GM08714 (cell line): ENCODE data around the gene ZNF827.

Experiments used
- H3K4me3 ChIP-seq: fragments of 200-500 bp; sonication (Bioruptor generic); 2 replicates; pipeline ENCODE4 v1.5.1; 2014; ENCODE audit warnings: mild to moderate bottlenecking, low read length, inconsistent platforms
- ZNF274 ChIP-seq: IDR thresholded peaks from 2 replicates; pipeline ENCODE4 v1.6.1; 2012; ENCODE audit warnings: mild to moderate bottlenecking, low read depth, low read length

ZNF827 gene

GRCh38 chr4:145756244-145756643 lies 182.4 kb downstream of the ZNF827 start:
- no peak for TF ChIP-seq ZNF274
- no peak overlapping the region for H3K4me3 ChIP-seq

GRCh38 chr4:145755802-145756201 lies 182.8 kb downstream of the ZNF827 start:
- no peak for TF ChIP-seq ZNF274

GRCh38 chr4:145743641-145744040 lies 195.0 kb downstream of the ZNF827 start:
- no peak for TF ChIP-seq ZNF274
- no peak overlapping the region for H3K4me3 ChIP-seq

More at GRCh38 chr4:145755802-145756201, 182.8 kb downstream of the ZNF827 start:
- H3K4me3 ChIP-seq, result no peak overlapping the region

- no peak overlapping the region for H3K4me3 ChIP-seq
Observed at GRCh38 chr4:145740806-145741205, 197.8 kb downstream of the ZNF827 start.

GRCh38 chr4:145739845-145740244 lies 198.8 kb downstream of the ZNF827 start:
- no peak for TF ChIP-seq ZNF274
- no peak overlapping the region for H3K4me3 ChIP-seq

More at GRCh38 chr4:145740806-145741205, 197.8 kb downstream of the ZNF827 start:
- no peak for TF ChIP-seq ZNF274

DNA sequence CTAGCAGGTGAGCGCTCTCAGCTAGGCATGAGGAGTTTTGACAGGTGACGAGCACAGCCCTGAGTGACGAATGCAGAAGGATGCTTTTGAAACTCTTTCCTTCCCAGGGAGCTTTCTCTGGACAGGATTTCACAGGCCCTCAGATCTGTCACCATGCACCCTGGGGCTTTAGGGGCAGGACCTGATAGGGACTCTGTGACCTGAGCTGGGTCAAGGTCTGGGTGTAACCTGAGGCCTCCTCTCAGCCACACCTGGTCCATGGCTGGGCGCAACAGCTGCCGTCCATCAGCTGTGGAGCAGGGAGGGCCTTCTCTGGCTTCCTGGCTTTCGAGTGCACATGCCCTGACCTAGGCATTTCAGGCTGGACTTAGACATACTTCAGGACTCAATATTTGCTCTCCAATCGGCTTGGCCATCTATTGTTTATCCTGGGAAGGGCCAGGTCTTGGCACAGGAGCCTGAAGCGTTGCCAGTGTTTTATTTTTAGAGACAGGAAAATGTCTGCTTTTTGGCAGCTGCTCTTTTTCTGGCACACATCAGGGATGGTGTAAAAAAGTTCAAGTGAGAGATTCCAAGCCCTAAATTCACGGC lies 202.3 kb downstream of the ZNF827 start:
- no peak overlapping the region for H3K4me3 ChIP-seq
- no peak for TF ChIP-seq ZNF274

GRCh38 chr4:145735827-145736226 lies 202.8 kb downstream of the ZNF827 start:
- TF ChIP-seq ZNF274, result no peak
- H3K4me3 ChIP-seq, result no peak overlapping the region

DNA sequence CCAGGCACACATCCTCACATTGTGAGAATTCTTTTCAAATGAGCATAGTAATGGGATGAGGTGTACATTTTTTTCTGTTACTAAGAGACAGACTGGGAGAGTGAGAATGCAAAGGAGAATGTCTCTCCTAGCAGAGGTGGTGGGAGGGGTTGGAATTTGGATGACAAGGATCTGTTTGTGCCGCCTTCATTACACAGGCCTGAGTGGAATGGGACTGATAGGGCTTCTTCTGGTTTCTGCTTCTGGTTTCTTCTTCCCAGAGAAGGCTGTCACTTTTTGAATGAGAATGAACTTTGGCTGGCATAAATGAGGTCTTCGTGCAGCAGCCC lies 203.3 kb downstream of the ZNF827 start:
- no peak for TF ChIP-seq ZNF274
- no peak overlapping the region for H3K4me3 ChIP-seq

GRCh38 chr4:145734576-145735346 lies 203.9 kb downstream of the ZNF827 start:
- H3K4me3 ChIP-seq, result no peak overlapping the region
- TF ChIP-seq ZNF274, result no peak

- no peak for TF ChIP-seq ZNF274
- no peak overlapping the region for H3K4me3 ChIP-seq
Observed at GRCh38 chr4:145734031-145734430, 204.6 kb downstream of the ZNF827 start.

DNA sequence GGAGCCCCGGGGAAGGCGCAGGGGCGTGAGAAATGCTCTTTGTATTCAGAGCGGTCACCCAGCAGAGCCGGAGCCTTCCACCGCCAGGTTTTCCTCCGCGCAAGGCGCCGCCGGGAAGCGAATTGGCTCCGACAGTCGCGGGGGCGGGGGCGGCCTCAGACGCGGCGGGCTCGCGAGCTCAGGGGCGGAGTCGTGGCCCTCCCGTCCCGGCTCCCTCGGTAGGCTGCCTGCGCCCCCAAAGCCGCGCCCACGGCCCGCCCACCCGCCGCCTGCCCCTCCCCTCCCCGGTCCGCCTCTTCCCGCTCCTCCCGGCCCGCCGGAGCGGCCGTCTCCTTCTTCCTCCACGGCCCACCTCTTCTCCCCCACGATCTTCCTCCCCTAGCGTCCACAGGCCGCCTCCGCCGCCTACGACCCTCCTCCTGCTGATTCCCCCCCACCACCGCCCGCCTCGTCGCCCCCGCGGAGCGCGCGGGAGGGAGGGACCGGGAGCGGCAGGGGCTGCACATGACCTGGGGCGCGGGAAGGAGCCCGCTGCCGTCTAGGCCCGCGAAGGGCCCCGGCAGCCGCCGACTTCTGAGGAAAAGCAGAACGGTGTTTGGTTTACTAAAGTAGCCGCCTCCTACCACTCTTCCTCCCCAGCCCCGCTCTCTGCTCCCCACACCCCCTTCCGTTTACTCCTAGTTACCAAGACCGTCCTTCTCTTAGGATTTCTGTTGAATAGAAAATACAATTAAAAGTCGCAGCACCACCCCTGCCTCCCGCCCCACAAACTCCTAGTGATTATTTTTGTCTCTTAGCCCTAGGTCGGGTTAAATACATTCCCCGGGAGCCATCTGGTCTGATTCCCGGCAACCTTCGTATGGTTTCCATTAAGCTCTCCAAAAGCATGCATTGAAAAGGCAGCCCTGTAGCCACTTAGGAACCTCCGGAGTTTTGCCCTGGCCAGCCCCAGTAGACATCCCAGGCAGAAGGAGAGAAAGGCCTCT lies 205.4 kb downstream of the ZNF827 start:
- H3K4me3 ChIP-seq, result peak overlapping the region; percentile 85
- no peak for TF ChIP-seq ZNF274

DNA sequence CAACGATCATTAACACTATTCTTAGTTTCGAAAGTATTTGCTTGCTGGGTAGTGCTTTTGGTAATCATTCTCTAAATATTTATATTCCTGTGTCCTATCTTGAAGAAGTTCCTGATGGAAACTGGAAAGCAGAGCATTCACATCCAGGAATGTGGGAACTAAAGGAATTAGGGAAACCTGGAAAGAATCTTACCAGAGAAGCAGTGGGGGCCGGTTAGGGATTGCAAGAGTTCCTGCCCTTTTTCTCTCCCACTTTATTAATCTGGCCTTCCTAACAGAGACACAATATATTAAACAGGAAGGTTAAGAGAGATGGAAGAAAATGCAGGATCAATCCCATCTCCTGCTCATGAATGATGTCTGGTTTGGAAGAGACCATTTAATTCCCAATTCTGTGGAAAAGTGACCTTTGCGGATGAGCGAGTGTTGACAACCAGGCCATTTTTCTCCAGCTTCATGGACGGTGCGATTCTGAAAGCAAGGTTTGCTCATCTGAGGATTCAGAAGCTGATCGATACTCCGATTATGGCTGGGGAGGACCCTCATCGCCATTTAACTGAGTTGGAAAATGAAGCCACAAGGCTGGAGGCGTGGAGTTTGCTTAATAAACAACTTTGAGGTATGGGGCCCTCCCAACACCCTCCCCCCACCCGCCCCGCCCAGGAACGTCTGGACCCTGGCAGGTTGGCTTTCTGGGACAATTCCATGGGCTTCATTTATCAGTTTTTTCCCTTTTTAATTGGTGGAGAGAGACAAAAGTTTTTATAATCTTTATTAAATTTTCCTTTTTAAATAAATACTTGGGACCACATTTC lies 206.4 kb downstream of the ZNF827 start:
- TF ChIP-seq ZNF274, result no peak
- H3K4me3 ChIP-seq, result peak overlapping the region; percentile 85

- TF ChIP-seq ZNF274, result no peak
Observed at GRCh38 chr4:145731028-145731427, 207.6 kb downstream of the ZNF827 start.

GRCh38 chr4:145730026-145730425 lies 208.6 kb downstream of the ZNF827 start:
- no peak overlapping the region for H3K4me3 ChIP-seq
- no peak for TF ChIP-seq ZNF274

More at GRCh38 chr4:145731028-145731427, 207.6 kb downstream of the ZNF827 start:
- no peak overlapping the region for H3K4me3 ChIP-seq
